ENCODE data around the gene SLC17A1. TPM values are rescaled to one million over a fixed set of nuclear protein-coding genes. Genes with fewer than 3 reads are reported as not detected.

The SLC17A1 gene
- total RNA-seq, 1 donor from 2014 or later: 0.85 TPM

DNA sequence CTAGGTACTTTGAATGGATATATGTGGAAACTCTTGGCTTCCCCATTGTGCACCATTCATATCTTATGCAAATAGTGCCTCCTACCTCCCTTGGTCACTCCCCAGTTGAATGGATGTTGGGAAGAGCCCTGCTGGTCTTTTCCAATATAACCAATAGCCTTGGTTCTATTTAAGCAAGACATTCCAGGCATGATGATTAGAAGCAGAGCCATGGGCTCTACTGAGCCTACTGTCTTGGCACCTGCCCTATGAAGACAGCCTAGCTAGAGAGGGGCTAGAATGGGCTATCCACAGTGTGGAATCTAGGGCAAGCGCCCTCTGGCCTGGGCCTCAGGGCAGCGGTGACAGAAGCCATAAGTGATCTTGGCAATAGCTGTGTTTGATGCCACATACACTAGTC lies 15.6 kb downstream of the SLC17A1 start:
- DNase-seq (ENCODE audit: extremely low spot score, unreplicated experiment): no peak
- no peaks in the 10 kb centered on the region for H3K9me3 Mint-ChIP-seq
- H3K4me1 Mint-ChIP-seq (ENCODE audit: unreplicated experiment): no peaks in the 10 kb centered on the region
- H3K27me3 Mint-ChIP-seq: peaks cover 4% of the 10 kb centered on the region
- no peak overlapping the region for H3K27ac Mint-ChIP-seq
- H3K36me3 Mint-ChIP-seq: no peaks in the 10 kb centered on the region
- TF ChIP-seq CTCF (conservative IDR thresholded peaks at IDR 0.05): no peak
- H3K4me3 Mint-ChIP-seq: no peak overlapping the region

DNA sequence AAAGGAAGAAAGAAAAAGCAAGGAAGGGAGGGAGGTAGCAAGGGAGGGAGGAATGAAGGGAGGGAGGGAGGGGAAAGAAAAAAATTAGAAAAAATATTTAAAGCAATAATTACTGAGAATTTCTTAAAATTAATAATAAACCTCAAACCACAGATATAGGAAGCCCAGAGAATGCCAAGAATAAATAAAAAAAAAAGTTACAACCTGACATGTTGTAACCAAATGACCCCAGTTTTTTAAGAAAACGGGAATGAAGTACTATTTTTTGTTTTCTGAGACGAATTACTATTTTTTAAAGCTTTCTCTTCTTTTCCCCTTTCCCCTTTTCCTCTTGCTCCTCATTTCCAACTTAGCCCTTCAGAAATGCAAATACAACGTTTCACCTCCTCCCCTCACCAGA lies 16.7 kb downstream of the SLC17A1 start:
- no peaks in the 10 kb centered on the region for H3K9me3 Mint-ChIP-seq
- TF ChIP-seq CTCF (conservative IDR thresholded peaks at IDR 0.05): no peak
- H3K36me3 Mint-ChIP-seq: no peaks in the 10 kb centered on the region
- DNase-seq (ENCODE audit: extremely low spot score, unreplicated experiment): no peak
- no peaks in the 10 kb centered on the region for H3K4me1 Mint-ChIP-seq (ENCODE audit: unreplicated experiment)
- H3K27me3 Mint-ChIP-seq: peaks cover 6% of the 10 kb centered on the region
- no peak overlapping the region for H3K27ac Mint-ChIP-seq
- no peak overlapping the region for H3K4me3 Mint-ChIP-seq

- no peaks in the 10 kb centered on the region for H3K9me3 Mint-ChIP-seq
- DNase-seq (ENCODE audit: extremely low spot score, unreplicated experiment): no peak
- no peaks in the 10 kb centered on the region for H3K4me1 Mint-ChIP-seq (ENCODE audit: unreplicated experiment)
- peaks cover 13% of the 10 kb centered on the region for H3K27me3 Mint-ChIP-seq
- no peak overlapping the region for H3K27ac Mint-ChIP-seq
- TF ChIP-seq CTCF (conservative IDR thresholded peaks at IDR 0.05): no peak
- no peak overlapping the region for H3K4me3 Mint-ChIP-seq
- H3K36me3 Mint-ChIP-seq: no peaks in the 10 kb centered on the region
Observed at GRCh38 chr6:25804804-25805203, 27.0 kb downstream of the SLC17A1 start.

- Mint-ChIP-seq H3K4me3 (no peak overlapping the region), H3K27me3 (peaks cover 14% of the 10 kb centered on the region), H3K36me3 (no peaks in the 10 kb centered on the region), H3K27ac (no peak overlapping the region), H3K4me1 (ENCODE audit: unreplicated experiment) (no peaks in the 10 kb centered on the region), H3K9me3 (no peaks in the 10 kb centered on the region)
- TF ChIP-seq CTCF (conservative IDR thresholded peaks at IDR 0.05): no peak
- DNase-seq (ENCODE audit: extremely low spot score, unreplicated experiment): no peak
Observed at GRCh38 chr6:25801436-25801835, 30.4 kb downstream of the SLC17A1 start.

GRCh38 chr6:25794784-25795183 lies 37.1 kb downstream of the SLC17A1 start:
- H3K27me3 Mint-ChIP-seq: peaks cover 7% of the 10 kb centered on the region
- no peaks in the 10 kb centered on the region for H3K9me3 Mint-ChIP-seq
- no peak overlapping the region for H3K27ac Mint-ChIP-seq
- no peaks in the 10 kb centered on the region for H3K4me1 Mint-ChIP-seq (ENCODE audit: unreplicated experiment)
- DNase-seq (ENCODE audit: extremely low spot score, unreplicated experiment): no peak
- H3K36me3 Mint-ChIP-seq: no peaks in the 10 kb centered on the region
- no peak overlapping the region for H3K4me3 Mint-ChIP-seq
- no peak for TF ChIP-seq CTCF (conservative IDR thresholded peaks at IDR 0.05)

GRCh38 chr6:25793970-25794369 lies 37.9 kb downstream of the SLC17A1 start:
- DNase-seq (ENCODE audit: extremely low spot score, unreplicated experiment): no peak
- no peak for TF ChIP-seq CTCF (conservative IDR thresholded peaks at IDR 0.05)
- Mint-ChIP-seq H3K4me3 (no peak overlapping the region), H3K4me1 (ENCODE audit: unreplicated experiment) (no peaks in the 10 kb centered on the region), H3K27ac (no peak overlapping the region), H3K9me3 (no peaks in the 10 kb centered on the region), H3K36me3 (no peaks in the 10 kb centered on the region), H3K27me3 (peaks cover 7% of the 10 kb centered on the region)

Data from type B pancreatic cell (in vitro differentiated cells).